ENCODE results near the gene WWOX. TPM values are rescaled to one million over a fixed set of nuclear protein-coding genes. Genes with fewer than 3 reads are reported as not detected.

The WWOX gene
- polyA plus RNA-seq, 2 of the 4 experiments (the other 2 are of a cell fraction), result 16.0 to 17.2 TPM

DNA sequence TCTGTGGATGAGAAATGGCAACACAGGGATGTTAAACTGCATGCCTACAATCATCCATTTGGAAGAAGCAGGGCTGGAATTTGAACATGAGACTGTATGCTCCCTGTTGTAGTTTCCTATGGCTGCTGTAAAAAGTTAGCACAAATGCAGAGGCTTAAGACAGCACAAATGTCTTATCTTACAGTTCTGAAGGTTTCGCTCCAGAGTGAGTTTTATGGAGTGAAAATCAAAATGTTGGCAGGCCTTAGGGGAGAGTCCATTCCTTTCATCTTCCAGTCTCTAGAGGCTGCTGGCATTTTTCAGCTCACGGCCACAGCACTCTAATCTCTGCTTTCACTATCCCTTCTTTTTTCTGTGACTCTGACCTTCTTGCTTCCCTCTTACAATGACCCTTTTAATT is 660.1 kb downstream of the WWOX start:
- CTCF ChIA-PET, result no interaction called here

DNA sequence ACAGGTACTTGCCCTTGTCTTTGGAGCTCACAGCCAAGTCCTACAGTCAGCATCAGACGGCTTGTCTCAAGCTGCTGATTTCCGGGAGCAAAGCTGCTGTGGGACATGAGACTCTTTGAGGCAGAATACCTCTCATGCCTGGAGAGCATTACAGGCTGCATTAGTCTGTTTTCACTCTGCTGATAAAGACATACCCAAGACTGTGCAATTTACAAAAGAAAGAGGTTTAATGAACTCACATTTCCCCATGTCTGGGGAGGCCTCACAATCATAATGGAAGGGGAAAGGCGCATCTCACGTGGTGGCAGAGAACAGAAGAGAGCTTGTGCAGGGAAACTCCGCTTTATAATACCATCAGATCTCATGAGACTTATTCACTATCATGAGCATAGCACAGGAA is 661.2 kb downstream of the WWOX start:
- Histone ChIP-seq H3K4me1 (no peaks in the 10 kb centered on the region), H3K4me3 (no peak overlapping the region), H3K4me2 (no peak overlapping the region), H3K27ac (no peak overlapping the region), H3K9me3 (no peaks in the 10 kb centered on the region)
- ChIA-PET CTCF (no interaction called here), POLR2A (no interaction called here)
- WGBS (ENCODE audit: missing lambda C conversion rate), result 76% methylated on average over 5 of the region's 5 CpGs
- no peak for DNase-seq (ENCODE audit: low read depth in 1 of 2, low spot score in 1 of 2)
- TF ChIP-seq SMC3 (IDR thresholded peaks at IDR 0.05) (no peak), SREBF2 (IDR thresholded peaks at IDR 0.05) (no peak), HOXB5 (CRISPR knock-in tag; IDR thresholded peaks at IDR 0.05) (no peak), NFE2L2 (conservative IDR thresholded peaks at IDR 0.05; ENCODE audit: low read length) (no peak), ZC3H11A (IDR thresholded peaks at IDR 0.05) (no peak), FOSL2 (IDR thresholded peaks at IDR 0.05) (no peak), FOSL2 (CRISPR knock-in tag; IDR thresholded peaks at IDR 0.05) (no peak), HOXA7 (CRISPR knock-in tag; IDR thresholded peaks at IDR 0.05) (no peak), HEYL (CRISPR knock-in tag; IDR thresholded peaks at IDR 0.05) (no peak), CEBPB (IDR thresholded peaks at IDR 0.05) (no peak)
- no peak for ATAC-seq
- FAIRE-seq, result no peak

More for the DNA sequence above, 660.1 kb downstream of the WWOX start:
- Histone ChIP-seq H3K4me1 (no peaks in the 10 kb centered on the region), H3K4me3 (no peak overlapping the region), H3K9me3 (no peaks in the 10 kb centered on the region), H3K4me2 (no peak overlapping the region), H3K27ac (no peak overlapping the region)
- DNase-seq (ENCODE audit: low read depth in 1 of 2, low spot score in 1 of 2) (no peak), ATAC-seq (no peak), FAIRE-seq (no peak)
- POLR2A ChIA-PET, result no interaction called here
- 35% methylated on average over 2 of the region's 2 CpGs for WGBS (ENCODE audit: missing lambda C conversion rate)
- TF ChIP-seq CHD4 (IDR thresholded peaks at IDR 0.05; ENCODE audit: borderline replicate concordance), result no peak
- TF ChIP-seq, protein P1, sequence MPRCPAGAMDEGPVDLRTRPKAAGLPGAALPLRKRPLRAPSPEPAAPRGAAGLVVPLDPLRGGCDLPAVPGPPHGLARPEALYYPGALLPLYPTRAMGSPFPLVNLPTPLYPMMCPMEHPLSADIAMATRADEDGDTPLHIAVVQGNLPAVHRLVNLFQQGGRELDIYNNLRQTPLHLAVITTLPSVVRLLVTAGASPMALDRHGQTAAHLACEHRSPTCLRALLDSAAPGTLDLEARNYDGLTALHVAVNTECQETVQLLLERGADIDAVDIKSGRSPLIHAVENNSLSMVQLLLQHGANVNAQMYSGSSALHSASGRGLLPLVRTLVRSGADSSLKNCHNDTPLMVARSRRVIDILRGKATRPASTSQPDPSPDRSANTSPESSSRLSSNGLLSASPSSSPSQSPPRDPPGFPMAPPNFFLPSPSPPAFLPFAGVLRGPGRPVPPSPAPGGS (IDR thresholded peaks at IDR 0.05), result no peak
- no peak for TF ChIP-seq ZSCAN20 (CRISPR knock-in tag; IDR thresholded peaks at IDR 0.05)
- no peak for TF ChIP-seq POLR2A (IDR thresholded peaks at IDR 0.05; ENCODE audit: low read length)
- no peak for TF ChIP-seq HDAC2 (IDR thresholded peaks at IDR 0.05)
- TF ChIP-seq GATA3 (IDR thresholded peaks at IDR 0.05; ENCODE audit: borderline replicate concordance), result no peak
- TF ChIP-seq ZC3H11A (IDR thresholded peaks at IDR 0.05), result no peak
- no peak for TF ChIP-seq CEBPB (IDR thresholded peaks at IDR 0.05)
- TF ChIP-seq MYC (IDR thresholded peaks at IDR 0.05; ENCODE audit: borderline replicate concordance, low read length), result no peak
- TF ChIP-seq POLR2AphosphoS2 (conservative IDR thresholded peaks at IDR 0.05; ENCODE audit: low read length), result no peak
- no peak for TF ChIP-seq TFCP2L1 (CRISPR knock-in tag; IDR thresholded peaks at IDR 0.05)
- TF ChIP-seq RAD21 (conservative IDR thresholded peaks at IDR 0.05 in 1 of 2, IDR thresholded peaks at IDR 0.05 in 1 of 2), result no peak
- no peak for TF ChIP-seq RNF2 (IDR thresholded peaks at IDR 0.05; ENCODE audit: borderline replicate concordance, low read depth)
- no peak for TF ChIP-seq TP53 (CRISPR knock-in tag; IDR thresholded peaks at IDR 0.05)
- TF ChIP-seq CBX8 (IDR thresholded peaks at IDR 0.05), result no peak
- no peak for TF ChIP-seq NR3C1 (IDR thresholded peaks at IDR 0.05)
- no peak for TF ChIP-seq MAZ (IDR thresholded peaks at IDR 0.05; ENCODE audit: borderline replicate concordance, low read depth, low read length)
- TF ChIP-seq NFE2L2 (conservative IDR thresholded peaks at IDR 0.05; ENCODE audit: low read length), result no peak

DNA sequence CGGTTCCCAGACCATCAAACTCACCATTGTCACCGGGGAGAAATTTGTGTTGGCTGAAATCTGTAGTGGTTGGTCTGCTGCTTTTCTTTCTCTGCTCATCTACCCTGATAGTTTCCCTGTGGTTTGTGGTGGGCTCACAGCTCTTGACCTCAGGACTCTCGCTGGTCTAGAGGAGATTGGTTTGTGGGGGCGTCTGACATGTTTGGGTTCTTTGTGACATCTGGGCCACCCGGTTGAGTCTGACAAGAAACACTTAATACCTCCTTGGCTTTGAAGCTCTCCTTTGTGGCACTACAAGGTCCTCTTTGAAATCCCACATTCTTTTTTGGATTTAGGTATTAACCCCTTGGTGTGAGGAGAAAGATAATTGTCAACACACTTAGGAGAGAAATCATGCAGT is 662.0 kb downstream of the WWOX start:
- Histone ChIP-seq H3K4me1 (no peaks in the 10 kb centered on the region), H3K9me3 (no peaks in the 10 kb centered on the region), H3K4me3 (no peak overlapping the region), H3K27ac (no peak overlapping the region), H3K4me2 (no peak overlapping the region)
- DNase-seq (ENCODE audit: low read depth in 1 of 2, low spot score in 1 of 2), result no peak
- FAIRE-seq, result no peak
- no peak for ATAC-seq
- ChIA-PET POLR2A (no interaction called here), CTCF (no interaction called here)
- TF ChIP-seq, protein P2, sequence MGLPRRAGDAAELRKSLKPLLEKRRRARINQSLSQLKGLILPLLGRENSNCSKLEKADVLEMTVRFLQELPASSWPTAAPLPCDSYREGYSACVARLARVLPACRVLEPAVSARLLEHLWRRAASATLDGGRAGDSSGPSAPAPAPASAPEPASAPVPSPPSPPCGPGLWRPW (IDR thresholded peaks at IDR 0.05), result no peak
- TF ChIP-seq JUN (IDR thresholded peaks at IDR 0.05), result no peak
- no peak for TF ChIP-seq MAZ (IDR thresholded peaks at IDR 0.05; ENCODE audit: borderline replicate concordance, low read depth, low read length)
- no peak for TF ChIP-seq MAFK (IDR thresholded peaks at IDR 0.05; ENCODE audit: partially characterized antibody)
- no peak for TF ChIP-seq HOXB13 (CRISPR knock-in tag; IDR thresholded peaks at IDR 0.05; ENCODE audit: low read depth)
- TF ChIP-seq FOSB (CRISPR knock-in tag; IDR thresholded peaks at IDR 0.05), result no peak
- no peak for TF ChIP-seq ESRRA (IDR thresholded peaks at IDR 0.05; ENCODE audit: borderline replicate concordance, low read length)
- no peak for TF ChIP-seq RAD21 (conservative IDR thresholded peaks at IDR 0.05 in 1 of 2, IDR thresholded peaks at IDR 0.05 in 1 of 2)
- no peak for TF ChIP-seq CHD2 (IDR thresholded peaks at IDR 0.05; ENCODE audit: low read length, partially characterized antibody)
- TF ChIP-seq KDM5A (IDR thresholded peaks at IDR 0.05), result no peak
- TF ChIP-seq, protein P3, sequence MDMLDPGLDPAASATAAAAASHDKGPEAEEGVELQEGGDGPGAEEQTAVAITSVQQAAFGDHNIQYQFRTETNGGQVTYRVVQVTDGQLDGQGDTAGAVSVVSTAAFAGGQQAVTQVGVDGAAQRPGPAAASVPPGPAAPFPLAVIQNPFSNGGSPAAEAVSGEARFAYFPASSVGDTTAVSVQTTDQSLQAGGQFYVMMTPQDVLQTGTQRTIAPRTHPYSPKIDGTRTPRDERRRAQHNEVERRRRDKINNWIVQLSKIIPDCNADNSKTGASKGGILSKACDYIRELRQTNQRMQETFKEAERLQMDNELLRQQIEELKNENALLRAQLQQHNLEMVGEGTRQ (IDR thresholded peaks at IDR 0.05), result no peak
- TF ChIP-seq, protein P4, sequence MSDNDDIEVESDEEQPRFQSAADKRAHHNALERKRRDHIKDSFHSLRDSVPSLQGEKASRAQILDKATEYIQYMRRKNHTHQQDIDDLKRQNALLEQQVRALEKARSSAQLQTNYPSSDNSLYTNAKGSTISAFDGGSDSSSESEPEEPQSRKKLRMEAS (IDR thresholded peaks at IDR 0.05), result no peak
- no peak for TF ChIP-seq JUNB (IDR thresholded peaks at IDR 0.05)
- no peak for TF ChIP-seq EHMT2 (IDR thresholded peaks at IDR 0.05; ENCODE audit: low read depth)
- 41% methylated on average over 5 of the region's 5 CpGs for WGBS (ENCODE audit: missing lambda C conversion rate)
